NCI-H2029 treated with DMSO at 0.1 percent for 48 hours (cell line): Measurements from ENCODE around the gene LRRK2.
"Not testable (repeated sequence)": the region's sequence is repeated elsewhere in the genome, so short reads cannot be mapped to it uniquely, and the experiment has no call there.

Source experiments
- DNase-seq: peaks from one replicate; lab custom pipeline; 2025; lab: John Stamatoyannopoulos, UW

Gene LRRK2

DNA sequence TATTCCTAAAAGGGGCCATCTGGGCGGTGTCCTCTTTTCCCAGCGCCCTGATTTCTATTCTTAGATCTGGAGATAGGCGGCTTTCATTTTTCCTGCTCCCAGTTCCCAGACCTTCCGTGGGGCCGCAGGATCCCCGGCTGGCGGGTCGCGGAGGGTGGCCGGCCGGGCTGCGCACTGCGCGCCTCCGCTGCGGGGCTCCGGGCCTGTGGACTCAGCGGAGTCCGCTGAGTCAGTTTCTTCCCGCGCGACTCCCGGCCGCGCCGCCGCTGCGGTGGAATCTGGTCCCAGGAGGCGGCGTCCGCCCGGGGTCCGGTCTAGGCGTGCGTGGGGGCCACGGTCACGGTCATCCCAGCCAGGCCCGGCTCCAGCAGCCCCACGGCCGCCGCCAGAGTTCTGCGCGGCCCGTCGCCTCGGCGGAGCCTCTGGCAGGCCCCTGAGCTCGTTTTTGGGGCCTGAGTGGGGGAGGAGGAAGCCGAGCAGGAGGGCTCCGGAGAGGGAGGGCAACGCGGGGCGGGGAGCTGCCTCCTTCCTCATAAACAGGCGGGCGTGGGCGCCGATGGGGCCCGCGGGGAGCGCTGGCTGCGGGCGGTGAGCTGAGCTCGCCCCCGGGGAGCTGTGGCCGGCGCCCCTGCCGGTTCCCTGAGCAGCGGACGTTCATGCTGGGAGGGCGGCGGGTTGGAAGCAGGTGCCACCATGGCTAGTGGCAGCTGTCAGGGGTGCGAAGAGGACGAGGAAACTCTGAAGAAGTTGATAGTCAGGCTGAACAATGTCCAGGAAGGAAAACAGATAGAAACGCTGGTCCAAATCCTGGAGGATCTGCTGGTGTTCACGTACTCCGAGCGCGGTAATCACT is at the start of gene LRRK2:
TSS of gene LRRK2 (plus strand) at position 559 of the 853 bp plus-strand sequence. CDS start at position 694, 135 bp downstream.
- DNase-seq = no peak

DNA sequence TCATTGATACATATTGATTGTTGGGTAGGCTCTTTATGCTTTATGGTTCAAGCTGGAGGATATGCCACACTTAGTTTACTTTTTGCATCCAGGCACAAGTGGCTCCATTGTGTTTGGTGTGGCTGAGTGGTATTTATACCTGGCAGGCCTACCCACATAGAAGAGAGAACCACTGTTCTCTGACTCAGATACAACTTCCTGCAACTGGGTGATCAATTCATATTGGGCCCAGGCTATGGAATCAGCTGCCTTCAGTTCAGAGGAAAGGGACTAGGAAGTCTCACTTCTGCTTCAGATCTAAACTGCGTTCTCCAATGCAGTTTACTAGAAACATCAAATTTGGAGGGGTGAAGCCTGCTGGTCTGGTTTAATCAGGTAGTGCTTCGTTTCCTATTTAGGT is 49.8 kb upstream of the LRRK2 start:
- no peak for DNase-seq

DNA sequence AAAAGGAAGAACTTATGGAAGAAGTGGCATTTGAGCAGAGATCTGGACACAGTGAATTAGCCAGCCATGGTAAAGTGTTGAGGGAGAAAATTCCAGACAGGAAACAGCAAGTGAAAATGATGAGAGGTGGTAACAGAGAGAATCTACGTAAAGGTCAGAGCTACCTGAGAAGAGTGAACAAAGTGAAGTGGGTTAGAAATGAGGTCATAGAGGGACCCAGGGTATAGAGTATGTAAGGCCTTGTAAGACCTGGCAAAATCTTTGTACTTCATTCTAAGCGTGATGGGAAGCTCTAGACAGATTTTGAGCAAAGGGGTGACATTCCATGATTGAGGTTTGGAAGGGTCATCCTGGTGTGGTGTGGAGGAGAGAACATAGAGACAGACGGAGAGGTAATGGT is 49.3 kb upstream of the LRRK2 start:
- no peak for DNase-seq

DNA sequence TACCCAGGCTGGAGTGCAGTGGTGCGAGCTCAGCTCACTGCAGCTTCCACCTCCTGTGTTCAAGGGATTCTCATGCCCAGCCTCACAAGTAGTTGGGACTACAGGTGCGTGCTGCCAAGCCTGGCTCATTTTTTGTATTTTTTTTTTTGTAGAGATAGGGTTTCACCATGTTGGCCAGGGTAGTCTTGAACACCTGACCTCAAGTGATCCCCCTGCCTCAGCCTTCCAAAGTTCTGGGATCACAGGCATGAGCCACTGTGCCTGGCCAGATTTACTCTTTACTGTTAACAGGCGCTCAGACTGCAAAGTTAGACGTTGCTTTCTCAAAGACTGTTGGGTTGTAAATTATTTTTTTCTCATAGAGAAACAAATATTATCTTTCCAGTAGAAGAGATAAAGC is 46.1 kb upstream of the LRRK2 start:
- DNase-seq = no peak

DNA sequence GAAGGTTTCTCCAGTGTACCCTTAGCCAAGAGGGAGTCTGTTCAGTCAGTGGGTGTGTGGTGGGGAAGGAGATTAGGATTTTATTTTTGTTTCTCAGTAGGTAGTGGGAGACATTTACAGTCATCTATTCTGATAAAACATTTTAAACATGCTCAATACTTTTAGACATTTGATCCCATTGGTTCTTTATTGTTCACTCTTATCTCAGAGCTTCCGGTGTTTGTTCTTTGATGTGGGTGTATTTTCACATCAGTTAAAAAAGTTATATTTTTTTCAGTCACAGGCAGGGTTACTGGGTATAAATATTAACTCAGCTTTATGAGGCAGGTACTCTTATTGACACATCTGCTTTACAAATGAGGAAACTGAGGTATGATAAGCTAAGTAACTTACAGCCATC is 43.3 kb upstream of the LRRK2 start:
- DNase-seq = no peak

DNA sequence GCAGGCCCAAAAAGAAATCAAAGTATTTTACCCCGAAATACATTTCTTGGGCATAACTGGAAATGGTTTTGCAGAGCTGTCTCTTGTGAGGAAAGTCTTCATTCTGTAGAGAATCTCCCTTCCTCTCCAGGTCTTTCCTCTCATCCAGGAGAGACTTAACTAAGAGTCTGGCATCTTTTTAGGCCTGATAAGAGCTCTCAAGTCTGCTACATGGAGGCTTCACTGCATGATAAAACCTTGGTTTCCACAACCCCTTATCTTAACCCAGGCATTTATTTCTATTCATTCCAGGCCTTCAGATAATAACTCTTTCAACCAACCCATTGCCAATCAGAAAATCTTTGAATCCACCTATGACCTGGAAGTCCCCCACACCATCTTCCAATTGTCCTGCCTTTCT is 41.1 kb upstream of the LRRK2 start:
- no peak for DNase-seq

DNA sequence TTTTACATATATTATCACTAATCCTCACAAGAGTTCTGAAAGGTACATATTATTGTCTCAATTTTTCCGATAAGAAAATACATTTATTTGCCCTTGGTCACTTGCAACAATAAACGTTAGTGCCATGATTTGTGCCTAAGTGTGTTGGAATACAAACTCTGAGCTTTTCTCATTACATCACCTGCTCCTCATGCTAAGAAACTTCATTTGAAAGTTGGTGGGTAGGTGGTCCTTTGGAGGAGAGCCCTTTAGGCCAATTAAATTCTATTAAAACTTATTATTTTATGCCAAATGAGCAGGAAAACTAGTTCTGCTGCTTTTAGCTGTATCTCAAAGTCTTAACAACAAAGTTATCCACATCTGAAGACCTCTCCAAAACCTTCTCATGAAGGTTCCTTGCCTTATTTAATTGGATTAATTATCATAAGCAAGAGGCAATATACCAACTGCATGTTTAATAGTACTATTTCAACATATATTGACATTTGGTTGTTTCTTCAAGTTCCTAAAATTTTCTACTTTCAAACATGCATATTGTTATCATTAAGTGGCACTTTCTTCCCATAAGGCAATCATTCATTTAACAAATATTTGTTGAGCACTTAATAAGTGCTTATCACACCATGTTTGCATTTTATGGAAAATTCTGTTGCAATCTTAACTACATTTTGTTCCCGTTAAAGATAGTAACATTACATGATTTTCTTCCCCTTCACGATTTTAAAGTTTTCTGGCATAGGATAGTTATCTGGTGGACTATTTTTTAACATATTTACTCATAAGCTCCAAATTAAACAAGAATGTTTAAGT is 40.1 kb upstream of the LRRK2 start:
- no peak for DNase-seq

DNA sequence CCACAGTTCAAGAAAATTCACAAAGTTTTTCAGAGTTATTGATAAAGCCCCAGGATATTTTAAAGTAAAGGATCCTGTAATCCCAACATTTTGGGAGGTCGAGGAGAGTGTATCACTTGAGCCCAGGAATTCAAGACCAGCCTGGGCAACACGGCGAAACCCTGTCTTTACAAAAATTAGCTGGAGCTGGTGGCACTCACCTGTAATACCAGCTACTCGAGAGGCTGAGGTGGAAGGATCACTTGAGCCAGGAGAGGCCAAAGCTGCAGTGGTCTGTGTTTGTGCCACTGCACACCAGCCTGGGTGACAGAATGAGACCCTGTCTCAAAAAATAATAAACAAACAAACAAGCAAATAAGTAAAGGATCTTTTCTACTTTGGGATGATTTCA is 39.5 kb upstream of the LRRK2 start:
- no peak for DNase-seq

DNA sequence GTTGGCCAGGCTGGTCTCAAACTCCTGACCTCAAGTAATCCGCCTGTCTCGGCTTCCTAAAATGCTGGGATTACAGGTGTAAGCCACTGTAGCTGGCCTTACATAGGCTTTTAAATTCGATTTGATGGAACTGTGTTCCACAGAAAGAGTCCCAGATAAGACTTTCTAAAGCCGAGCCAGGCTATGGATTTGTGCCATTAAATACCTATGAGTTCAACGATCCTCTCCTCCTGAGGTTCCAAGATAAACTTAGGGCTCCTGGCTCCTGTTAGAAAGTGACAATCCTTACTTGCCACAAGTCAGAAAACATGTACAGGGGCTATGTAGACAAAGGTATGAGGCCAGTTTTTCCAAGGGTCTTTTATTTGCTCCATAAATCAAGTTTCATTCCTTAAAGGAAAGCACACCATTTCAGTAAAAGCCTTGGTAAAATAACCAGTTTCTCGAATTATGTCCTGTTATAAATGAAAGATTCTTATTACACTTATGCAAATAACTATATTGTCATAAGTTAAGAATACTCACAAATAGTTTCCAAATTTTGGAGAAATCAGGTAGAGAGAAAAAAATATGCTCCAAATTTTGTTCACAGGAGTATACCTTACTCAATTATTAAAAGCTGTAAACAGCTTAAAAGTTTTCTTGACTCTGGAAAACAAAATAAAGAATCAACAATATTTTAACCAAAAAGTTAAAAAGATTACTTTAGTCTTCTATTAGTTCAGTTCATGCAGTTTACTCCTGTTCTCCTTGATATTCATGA is 36.1 kb upstream of the LRRK2 start:
- no peak for DNase-seq

DNA sequence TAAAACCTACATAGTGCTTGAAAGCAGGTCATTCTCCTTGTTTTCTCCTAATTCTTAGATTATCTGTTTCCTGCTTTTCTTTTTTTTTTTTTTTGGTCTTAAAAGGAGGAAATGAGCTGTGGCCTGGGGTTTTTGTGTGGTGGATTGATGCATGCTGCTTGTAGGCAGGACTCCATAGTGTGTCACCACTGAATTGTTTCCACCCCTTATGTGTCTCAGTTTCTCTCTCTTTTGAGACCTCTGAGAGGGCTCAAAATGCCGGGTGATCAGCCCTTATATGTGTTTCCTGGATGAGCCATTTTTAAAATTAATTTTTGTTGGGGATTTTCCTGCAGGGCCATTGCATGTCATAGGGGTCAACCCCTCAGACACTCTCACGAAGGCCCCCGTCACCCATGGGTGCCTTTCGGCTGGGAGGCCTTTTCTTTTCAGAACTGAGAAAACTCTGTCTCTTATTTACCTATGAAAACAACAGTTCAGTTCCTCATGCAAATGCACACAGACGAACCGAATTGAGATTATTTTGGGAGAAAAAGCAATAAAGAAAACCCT is 32.0 kb upstream of the LRRK2 start:
- no peak for DNase-seq

DNA sequence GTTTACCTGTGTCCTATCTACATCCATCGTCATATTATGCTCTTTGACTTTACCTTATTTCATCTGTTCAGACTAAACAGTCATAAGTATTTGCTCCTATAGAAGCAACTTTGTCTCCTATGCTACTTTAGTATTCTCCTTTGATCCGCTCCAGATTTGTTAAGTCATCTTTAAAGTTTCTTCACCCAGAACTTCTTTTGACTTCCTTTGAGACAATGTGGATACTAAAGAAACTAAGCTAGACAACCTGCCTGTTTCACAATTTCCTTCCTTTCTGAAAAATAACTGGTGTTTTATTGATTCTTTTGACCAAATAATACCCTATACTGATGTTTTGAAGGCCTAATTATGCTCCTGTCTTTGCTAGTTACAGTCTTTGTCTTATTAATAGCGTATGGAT is 30.0 kb upstream of the LRRK2 start:
- no peak for DNase-seq

DNA sequence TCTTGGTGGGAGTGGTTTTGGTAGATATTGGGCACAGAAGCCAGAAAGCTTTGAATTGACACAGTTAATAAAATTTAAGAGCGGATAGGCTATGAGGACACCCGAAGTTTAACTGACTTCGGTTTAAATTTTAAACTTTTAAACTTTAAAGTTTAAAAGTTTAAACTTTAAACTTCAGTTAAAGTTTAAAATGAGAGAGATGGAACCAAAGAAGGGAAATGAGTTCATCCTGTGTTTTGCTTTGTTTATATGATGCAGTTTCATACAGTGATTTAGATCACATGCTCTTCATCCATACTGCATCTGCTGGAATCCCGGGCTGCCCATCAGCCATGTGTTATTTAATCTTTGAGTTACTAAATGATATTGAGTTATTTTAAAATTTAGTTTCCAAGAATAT is 27.2 kb upstream of the LRRK2 start:
- no peak for DNase-seq

DNA sequence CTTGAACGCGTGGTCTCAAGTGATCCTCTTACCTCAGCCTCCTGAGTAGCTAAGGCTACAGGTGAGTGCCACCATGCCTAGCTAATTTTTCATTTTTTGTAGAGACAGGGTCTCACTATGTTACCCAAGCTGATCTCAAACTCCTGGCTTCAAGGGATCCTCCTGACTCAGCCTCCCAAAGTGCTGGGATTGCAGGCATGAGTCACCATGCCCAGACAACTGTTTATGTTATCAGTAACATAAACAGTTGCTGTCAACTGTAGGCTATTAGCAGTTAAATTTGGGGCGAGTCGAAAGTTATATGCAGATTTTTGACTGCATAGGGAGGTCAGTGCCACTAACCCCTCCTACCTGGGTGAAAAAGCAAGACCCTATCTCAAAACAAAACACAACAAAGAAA is 26.2 kb upstream of the LRRK2 start:
- no peak for DNase-seq

DNA sequence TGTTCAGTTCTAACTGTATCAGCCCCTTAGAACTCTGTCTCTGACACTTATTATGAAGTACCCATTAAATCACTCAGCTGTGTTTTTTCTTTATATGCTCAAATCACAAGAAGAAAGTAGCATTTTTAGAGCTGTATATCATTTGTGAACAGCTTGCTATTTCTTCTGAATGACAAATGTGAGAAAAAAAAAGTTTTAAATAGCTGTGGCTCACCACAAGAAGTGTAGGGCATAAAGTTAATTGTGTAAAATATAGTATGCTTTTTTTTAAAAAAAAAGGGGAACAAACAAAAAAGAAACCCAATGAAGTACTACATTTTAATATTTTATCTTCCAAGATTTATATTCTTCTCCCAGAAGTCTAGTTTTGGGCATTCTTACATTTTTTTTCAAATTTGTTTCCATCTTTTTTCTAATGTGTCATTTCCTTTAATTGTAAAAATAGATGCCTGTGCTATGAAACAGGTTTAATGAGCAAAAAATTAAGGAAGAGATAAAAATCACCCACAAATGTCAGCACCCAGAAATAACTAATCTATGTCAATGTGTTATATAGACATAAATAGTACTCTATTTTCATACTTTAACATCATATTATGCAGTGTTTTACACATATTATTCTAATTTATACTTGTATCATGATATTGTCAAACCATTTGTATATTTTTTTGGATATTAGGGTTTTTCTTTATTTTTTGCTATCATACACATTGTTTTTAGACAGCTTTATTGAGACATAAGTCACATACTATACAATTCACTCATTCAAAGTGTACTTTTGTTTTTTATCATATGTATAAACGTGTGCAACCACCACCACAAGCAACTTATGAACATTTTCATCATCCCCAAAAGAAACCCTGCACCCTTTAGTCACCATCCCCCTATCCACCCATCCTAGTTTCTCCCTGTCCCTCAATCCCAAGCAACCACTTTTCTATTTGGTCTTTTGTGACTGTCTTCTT is 22.4 kb upstream of the LRRK2 start:
- DNase-seq = no peak

DNA sequence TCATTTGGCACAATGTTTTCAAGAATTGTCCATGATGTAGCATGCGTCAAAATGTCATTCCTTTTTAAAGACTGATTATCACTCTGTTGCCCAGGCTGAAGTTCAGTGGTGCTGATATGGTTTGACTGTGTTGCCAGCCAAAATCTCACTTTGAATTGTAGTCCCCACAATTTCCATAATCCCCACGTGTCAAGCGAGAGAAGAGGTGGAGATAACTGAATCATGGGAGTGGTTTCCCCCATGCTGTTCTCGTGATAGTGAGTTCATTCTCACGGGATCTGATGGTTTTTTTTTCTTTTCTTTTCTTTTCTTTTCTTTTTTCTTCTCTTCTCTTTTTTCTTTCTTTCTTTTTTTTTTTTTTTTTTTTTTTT is 21.8 kb upstream of the LRRK2 start:
- DNase-seq = no peak

DNA sequence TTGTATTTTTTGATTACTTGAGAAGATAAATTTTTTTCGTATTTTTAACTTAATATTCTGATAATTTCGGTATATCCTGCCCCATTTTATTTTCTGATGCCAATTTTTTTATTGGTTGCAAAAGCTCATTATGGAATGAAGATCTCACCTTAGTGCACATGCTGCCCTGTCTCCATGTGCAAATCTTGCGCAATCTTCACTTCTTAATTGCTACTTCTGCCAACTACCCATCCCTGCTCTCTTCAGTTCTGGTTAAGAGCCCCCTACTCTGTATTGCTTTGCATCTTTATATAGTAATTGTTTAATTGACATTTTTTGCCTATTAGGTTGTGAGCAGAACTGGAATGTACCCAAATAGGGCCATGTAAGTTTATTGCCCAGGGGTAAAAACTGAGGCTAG is 20.5 kb upstream of the LRRK2 start:
- DNase-seq = no peak

DNA sequence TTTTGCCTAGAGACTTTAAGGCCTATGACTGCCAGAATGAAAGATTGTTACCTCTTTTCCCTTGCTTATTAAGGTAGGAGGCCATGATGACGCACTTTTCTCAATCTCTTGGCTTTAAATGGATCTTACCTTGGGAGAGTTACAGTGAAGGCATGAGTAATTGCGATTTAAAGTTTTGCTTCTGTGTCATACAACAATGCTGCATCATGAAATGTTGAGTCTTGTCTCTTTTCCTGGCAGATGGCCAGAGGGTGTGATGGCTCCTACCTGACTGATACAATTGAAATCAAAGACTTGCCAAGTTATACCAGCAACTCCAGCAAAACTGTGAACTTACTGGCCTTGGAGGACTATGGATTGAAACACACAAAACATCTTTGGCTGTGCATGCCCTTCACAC is 17.2 kb upstream of the LRRK2 start:
- no peak for DNase-seq

DNA sequence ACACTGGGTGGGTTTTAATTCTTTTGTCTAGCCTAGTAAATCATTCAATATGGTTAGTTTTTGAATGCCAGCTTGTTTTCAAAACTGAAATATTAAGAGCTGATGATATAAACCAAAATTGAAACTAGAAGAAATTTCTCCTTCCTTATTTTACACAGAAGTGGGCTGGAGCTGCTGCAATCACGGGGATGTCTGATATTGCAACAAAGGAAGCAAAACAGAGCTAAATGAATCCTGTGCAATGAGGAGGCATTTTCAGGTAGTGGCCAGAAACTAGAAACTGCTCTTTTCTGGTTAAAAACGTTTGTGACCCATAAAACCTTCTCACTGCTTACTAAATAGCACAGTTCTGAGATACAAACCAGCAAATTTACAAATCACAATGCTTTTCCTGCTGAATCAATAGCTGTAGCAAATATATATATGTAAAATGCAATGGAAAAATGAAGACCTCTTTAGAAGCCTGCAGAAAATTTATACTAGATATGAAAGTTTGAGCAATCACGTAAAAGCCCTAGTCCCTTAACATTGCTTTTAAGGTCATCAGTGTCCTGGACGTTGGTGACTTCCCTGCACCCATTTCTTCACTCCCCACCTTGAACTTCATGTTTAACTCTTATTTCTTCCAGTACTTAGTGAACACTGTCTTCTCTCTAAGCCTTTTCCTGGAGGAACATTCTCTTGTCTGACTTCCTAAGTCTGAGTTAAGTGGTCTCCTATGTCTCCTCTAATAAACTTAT is 15.9 kb upstream of the LRRK2 start:
- DNase-seq = no peak

DNA sequence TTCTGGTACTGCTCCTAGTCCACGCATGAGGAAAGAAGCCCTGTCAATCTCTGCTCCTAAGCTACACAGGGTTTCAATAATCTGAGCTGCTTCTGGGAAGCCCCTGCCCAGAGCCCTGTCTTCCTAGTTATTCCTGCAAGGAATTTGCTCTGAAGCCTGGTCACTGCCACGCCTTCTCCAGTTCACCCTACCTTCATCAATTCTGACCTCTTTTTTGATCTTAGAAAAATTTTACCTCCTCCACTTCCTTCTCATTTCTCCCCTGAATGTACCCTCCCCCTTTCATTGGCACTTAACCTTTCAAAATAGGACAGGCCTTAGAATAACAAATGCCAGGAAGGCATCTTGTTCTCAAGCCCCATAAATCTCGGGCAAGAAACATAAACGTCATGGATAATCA is 14.9 kb upstream of the LRRK2 start:
- no peak for DNase-seq

DNA sequence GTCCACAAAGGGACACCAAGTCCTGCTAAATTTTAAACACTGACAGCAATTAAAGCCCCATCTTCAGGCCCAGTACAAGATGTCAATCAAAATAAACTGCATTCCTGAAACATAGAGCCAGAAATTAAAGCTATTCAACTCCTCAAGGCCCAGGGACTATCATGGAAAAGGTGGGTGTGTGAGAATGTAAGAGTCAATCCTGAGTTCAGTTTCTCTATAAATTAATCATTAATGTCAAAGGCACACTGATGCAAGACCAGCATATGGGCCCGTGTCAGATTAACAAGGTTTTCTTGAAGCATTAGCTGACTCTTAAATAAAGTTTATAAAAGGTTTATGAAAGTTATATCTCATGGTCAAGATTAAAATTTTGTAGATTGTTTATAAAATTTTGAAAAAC is 13.6 kb upstream of the LRRK2 start:
- not testable (repeated sequence) for DNase-seq

DNA sequence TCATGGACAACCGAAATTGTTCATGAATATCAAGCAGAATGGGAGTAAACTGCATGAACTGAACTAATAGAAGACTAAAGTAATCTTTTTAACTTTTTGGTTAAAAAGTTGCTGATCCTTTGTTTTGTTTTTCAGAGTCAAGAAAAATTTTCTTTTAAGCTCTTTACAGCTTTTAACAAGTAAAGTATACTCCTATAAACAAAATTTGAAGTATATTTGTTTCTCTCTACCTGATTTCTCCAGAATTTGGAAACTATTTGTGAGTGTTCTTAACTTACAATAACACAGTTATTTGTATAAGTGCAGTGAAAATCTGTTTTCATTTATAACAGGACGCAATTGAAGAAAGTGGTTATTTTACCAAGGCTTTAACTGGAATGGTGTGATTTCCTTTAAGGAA is 12.2 kb upstream of the LRRK2 start:
- DNase-seq = no peak
